Fibroblast of skin of abdomen (primary cell): Measurements from ENCODE around the gene DSG4.

ENCODE experiments used
- DNase-seq: peaks from one replicate; pipeline ENCODE4 v3.0.0-alpha.2; 2013

The DSG4 gene

DNA sequence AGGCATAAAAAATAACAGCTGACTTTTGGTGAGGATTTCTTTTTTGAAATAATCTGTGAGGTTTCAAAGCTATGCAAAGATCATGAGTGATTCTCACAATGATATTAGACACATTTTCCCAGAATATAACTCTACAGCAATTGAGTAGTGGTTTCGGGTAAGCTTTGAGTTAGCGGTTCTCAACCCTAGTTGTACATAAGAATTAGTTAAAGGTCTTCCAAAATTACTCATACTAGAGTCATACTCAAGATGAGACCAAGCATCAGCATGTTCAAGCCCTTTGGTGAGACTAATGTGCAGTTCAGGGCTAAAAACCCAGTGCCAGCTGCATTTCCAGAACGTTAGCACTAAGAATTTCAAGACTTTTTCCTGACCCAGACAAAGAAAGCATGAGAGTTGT, 31.1 kb downstream of the DSG4 start:
- no peak for DNase-seq

DNA sequence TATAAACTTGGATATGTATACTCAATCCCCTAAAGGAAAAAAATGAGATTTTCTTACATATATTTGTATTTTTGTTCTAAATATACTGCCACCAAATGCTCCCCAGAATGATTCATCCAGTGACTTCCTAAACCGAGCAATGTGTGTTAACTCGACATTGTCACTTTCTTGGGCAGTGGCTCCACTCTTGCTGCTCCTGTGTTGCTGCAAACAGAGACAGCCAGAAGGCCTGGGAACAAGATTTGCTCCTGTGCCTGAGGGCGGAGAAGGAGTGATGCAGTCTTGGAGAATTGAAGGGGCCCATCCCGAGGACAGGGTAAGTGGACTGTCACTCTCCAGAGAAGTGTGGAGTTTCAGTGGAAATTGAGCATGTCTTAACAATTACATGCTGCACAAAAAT, 32.7 kb downstream of the DSG4 start:
- no peak for DNase-seq

DNA sequence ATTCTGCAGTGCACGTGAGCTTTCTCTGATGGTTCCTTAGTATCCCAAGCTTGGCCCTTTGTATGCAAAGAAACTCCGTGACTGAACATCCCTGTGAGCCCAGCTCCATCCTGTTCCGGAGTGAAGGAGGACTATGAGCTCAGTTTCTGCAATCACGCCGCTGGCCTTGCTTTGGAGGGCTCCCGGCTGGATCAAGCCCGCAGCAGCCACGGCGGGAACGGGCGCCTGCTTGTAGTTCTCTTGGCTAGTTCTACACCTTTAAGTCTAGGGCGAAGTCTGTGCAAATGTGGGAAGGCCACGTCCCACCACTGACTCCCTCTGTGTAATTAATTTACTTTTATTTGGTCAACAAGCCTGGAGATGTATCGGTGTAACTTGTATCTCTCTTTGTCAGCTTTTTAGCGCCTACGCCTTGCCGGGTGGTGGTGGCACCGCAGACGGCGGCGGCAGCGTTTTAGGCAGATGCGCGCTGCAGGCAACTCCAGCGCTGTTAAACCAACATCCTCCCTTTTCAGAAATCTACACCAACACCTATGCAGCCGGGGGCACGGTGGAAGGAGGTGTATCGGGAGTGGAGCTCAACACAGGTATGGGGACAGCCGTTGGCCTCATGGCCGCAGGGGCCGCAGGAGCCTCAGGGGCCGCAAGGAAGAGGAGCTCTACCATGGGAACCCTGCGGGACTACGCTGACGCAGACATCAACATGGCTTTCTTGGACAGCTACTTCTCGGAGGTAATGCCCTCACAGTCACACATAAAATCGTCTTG, 34.3 kb downstream of the DSG4 start:
- no peak for DNase-seq

DNA sequence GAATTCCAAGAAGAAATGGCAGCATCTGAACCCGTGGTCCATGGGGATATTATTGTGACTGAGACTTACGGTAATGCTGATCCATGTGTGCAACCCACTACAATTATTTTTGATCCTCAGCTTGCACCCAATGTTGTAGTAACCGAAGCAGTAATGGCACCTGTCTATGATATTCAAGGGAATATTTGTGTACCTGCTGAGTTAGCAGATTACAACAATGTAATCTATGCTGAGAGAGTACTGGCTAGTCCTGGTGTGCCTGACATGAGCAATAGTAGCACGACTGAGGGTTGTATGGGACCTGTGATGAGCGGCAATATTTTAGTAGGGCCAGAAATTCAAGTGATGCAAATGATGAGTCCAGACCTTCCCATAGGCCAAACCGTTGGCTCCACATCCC, 36.6 kb downstream of the DSG4 start:
- no peak for DNase-seq

DNA sequence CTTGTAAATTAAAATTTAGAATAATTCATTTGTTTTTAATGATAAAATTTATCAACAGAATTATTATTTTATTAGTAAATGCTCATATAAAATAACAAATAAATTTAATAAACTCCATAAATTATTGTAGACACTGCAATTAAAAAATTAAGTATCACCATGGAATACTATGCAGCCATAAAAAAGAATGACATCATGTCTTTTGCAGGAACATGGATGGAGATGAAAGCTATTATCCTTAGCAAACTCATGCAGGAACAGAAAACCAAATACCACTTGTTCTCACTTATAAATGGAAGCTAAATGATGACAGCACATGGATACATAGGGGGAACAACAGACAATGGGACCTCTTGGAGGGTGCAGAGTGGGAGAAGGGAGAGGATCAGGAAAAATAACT, 41.3 kb downstream of the DSG4 start:
- DNase-seq: no peak

DNA sequence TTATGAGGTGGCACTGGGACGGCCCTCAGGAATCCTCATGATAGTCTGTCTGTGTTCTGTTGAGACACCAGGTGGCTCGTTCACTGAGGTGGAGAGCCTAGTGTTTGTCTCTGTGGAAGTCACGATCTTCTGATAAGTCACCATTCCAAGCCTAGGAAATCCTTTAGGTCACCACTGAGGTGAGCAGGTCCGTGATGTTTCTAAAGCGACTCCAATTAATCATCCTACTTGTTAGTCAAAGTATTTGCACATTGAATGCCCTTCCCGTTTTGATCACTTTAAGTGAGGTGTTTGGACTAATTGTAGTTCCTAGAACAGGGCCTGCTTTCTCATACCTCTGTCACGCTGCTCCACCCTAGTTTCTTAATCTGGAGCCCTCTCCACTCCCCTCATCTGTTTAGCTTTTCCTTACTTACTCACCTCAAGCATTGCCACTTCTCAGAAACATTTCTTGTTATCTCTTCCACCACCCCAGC, 42.9 kb downstream of the DSG4 start:
- DNase-seq: no peak

DNA sequence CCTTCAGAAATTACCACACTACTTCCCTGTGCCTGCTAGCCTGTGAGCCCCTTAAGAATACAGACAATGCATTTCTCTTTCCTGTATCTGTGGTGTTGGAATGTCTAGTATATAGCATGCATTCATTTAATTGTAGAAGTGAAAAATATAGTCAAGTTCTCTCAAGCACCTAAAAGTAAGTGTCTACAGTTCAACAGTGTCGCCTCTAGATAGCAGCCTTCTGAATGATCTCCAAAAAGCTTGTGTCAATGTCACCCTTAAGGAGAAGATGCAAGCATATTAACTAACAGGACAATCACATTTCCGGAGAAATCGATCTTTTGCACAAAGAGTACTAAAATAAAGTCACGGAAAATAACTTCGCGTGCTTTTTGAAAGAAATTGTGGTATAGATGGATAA, 43.5 kb downstream of the DSG4 start:
- no peak for DNase-seq

DNA sequence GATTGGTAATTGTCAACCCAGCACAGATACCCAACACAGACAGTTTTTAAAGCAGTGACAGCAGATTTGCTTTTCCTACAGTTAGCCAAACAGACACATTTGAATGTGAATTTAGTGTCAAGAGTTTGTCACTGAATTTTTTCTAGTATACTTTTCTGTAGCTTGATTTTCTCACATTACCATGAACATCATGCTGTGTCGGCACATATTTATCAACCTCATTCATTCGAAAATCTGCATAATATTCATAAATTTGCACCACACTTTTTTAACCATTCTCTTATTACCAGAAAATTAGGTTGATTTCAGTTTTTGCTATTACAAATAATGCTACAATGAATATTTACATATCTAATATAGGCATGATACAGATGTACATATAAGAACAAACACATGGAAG, 43.9 kb downstream of the DSG4 start:
- no peak for DNase-seq

DNA sequence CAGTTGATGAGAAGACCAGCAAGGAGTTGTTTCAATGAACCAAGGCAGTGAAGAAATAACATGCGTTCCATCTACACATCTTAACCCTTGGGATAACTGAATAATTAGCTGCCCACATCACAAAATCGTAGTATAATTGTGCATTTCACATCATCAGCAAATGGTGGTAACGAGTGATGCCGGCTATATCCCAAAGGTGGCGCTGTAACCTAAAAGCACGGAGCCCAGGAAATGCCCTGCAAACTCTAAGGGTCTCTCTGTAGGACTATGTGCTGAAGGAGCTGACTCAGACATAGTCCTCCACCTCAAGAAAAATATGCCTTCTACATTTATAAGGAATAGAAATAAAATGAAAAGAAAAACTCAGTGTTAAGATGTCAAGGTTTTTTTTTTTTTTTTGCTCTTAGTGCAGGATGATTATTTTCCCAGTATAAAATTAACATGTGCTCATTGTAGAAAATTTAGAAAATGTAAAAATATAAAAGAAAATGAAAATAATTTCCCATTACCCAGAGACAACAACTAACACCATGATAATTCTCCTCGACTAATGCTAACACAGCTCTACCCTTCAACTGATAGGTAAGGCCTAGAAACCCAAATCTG, 47.9 kb downstream of the DSG4 start:
- peak; percentile 28 for DNase-seq

DNA sequence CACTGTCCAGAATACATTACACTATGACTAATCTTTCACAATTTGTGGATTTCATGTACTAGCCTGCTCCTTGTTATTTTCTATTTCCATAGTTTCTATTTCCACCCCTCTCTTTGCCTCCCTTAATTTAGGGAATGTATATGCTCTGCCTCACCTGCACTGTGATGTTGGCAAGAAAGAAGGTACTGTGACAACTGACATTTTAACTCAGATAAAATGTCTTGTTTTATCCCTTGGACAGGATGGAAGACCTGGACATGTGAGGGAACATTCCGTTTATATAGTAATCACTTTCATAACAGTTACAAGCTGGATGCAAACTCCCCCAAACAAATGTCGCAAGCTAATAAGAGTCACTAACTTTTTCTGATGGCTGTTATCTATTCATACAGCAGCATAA, 49.4 kb downstream of the DSG4 start:
- no peak for DNase-seq

DNA sequence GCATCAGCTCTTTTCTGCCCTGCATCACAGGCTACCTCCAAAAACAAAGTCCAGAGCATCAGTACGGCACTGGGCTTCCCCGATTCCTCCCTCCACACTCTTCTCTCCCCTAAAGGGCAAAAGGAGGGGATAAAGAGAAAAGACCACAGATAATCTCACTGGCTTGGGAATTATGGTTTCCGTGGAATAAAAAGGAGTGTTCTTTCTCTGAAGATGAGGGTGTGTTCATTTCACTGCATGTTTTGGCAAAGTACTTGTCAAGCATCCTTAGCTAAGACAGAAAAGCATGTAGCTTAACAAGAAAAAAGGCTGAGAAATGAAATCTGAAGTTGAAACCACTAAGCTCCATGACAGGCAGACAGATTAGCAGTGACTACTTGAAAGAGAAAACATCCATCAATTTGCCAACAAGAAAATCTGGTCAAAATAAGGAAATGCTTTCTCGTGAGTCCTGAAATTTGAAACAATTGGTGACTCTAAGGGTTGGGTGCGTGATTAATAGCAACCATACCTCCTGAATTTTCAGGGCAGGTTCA, 50.4 kb downstream of the DSG4 start:
- DNase-seq: no peak

DNA sequence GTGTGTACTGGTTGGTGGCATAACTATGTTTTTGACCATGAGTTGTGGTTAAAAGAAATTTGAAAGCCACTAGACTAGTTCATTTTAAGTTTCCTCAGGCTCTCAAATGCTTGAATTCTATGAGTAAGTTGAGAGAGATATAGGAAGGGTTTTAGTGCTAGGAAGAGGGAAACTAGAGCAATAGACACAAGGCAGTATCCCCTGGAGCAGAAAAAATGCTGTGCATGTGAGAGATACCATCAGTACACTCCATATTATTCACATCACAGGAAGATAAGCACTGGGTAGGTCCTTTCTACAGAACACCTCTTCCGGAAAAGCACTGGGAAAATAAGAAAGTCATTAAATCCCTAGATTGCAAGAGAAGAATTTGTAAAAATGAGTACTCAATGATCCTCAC, 51.6 kb downstream of the DSG4 start:
- no peak for DNase-seq

DNA sequence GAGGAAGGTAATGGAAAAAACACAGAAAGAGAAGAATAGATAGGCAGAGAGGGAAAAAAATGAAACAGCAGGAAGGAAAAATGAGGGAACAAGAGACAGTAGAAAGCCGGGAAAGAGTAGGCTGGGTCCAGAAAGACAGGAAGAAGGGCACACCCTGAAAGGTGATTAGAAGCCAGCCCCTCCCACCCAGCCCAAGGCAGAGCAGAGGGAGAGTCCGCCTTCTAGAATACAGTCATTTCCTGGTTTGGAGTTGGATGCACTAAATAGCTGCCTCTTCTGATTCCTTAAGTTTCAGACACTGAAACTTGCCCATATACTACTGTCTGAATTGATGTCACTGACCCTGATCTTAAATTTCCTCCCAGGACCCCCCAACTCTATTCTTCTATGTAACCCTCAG, 53.0 kb downstream of the DSG4 start:
- DNase-seq: no peak

DNA sequence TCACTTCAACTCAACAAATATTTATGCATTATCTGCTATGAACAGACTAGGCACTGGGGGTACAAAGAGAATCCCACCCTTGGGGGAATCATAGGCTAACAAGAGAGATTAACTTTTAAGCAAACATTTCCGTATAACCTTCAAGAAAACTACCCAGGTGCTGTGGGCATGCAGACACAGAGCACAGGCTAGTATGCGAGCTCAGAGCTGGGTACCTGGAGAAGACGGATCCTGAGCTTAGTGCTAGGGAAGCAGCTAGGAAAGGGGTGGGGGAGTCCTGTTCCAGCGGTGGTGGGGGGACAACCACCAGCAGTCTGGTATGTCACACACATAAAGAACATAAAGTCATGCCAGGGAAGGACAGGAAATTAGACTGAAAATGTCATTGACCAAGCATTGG, 53.5 kb downstream of the DSG4 start:
- DNase-seq: no peak

DNA sequence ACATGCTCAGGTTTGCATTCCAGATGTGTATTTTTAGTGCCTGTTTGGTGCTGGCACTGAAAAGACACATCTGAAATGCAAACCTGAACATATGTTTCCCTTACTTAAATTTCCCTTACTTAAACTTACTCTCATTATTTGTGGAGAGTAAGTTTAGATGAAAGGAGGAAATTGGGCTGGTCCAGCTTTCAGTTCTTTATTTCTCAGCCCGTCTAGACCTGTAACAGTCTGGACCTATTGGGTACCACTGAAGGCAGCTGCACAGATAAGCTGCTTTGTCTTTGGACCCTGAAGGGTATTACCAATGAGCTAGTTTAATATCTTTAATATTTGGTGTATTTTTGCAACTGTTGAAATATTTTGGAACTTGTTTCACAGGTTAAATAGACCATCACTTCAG, 54.0 kb downstream of the DSG4 start:
- DNase-seq: no peak

DNA sequence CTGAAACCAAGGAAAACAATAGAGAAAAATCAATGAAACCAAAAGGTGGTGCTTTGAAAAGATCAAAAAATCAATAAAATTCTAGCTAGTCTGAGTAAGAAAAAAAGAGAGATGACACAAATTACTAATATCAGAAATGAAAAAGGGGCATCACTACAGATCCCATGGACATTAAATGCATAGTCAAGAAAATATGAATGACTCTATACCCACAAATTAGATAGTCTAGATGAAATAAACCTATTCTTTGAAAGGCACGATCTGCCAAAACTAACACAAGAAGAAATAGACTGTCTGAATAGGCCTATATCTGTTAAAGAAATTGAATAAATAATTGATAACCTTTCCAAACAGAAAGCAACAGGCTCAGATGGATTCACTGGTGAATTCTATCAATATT, 55.7 kb downstream of the DSG4 start:
- DNase-seq: no peak

DNA sequence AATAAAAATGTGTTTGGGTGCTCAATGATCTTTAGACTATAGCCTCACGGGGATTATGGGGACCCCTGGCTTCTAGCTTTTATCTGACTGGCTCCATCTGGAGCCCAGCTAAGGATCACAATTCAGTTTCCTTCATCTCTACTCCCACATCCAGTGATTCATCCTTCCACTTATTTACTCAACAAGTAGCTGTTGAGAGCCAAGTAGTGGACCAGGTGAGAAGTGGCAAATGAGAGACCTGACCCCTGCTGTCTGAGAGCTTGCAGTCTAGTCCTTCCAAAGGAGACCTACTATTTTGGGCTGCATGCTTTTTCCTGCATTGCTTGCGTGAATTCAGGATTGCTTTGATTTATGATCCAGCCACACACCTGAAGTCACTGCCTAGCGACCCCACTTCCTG, 60.2 kb downstream of the DSG4 start:
- DNase-seq: no peak

DNA sequence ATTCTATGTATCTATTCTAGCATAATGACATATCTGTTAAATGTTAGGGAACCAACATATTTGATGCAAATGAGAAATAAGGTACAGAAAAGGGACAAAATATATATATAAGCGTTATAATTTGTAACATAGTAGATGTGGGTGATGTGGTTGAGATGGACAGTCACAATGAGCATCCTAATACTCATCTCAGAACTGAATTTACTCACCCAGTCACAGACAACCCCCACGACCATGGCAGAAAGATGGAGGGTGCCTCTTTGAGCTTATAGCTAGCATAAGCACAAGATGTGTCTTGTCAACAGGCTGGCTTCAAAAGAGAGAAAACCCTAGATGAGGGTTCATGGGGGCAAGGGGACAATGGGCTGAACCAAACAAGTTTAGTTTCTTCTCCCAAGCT, 61.8 kb downstream of the DSG4 start:
- no peak for DNase-seq

DNA sequence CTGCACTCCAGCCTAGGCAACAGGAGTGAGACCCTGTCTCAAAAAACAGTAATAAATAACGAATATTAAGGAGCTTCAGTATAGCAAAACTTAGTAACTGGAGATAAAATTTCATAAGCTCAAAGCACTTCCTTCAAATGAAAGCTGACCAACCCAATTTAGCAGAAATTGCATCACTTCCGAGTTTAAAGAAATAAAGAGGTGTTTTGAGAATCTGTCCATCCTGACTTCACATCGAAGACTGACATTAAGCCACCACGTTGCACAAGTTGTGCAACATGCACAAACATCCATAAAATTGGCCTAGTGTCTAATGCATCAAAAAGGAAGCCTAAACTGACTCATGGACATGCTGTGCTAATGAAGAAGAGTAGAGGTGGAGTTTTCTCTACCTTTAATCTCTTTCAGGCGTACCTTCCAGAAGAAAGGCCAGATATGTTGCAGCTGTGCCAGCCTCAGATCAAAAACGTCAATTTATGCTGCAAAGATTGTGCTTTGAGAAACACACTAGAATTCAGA, 63.3 kb downstream of the DSG4 start:
- no peak for DNase-seq

DNA sequence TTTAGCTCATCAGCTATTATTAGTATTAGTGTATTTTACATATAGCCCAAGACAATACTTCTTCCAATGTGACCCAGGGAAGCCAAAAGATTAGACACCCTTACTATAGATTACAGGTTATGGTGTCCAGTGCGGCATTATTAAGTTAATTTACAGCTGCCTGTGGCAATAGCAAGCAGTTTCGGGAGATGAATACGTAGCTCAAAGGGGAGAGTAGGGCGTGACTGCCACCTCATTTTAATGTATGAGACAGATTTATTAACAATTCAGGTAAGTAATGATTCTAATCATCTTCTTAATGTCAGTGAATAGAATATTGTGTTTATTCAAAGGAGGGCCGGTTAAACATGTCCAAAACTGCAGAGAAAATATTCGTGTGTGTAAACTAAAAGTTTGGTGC, 64.2 kb downstream of the DSG4 start:
- DNase-seq: no peak

DNA sequence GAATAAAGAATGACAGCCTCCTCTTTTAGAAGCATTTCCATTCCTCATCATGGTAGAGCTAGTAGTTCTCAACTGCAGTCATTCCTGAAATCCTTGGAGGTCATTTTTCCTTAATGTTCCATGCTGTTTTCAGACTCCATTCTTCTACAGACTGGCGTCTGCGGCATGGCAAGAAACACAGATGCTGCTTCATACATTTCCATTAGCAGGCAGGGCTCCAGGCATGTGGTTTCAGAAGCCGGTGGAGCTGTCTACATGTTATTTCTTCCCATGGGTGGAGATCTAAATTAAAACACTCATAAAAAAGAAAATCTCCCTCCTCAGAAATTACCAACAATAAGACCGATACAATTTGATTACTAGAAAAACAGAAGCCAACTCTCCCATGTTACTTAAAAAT, 64.9 kb downstream of the DSG4 start:
- DNase-seq: no peak

DNA sequence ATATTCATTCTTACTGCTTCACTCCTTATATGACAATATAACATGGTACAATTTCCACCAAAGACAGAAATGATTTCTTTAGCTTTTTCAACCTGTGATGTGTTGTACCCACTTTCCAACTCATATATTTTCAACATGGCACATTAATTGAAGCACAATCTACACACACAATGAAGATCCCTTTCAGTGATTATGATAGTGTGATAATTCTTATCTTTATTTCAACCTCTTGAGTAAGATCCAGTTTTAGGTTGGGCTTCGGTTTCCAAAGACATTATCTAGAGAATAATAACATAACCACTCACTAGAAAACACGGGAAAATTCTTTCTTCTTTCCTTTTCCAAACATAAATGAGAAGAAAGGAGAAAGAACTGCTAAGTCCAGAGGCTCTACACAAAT, 67.6 kb downstream of the DSG4 start:
- no peak for DNase-seq

DNA sequence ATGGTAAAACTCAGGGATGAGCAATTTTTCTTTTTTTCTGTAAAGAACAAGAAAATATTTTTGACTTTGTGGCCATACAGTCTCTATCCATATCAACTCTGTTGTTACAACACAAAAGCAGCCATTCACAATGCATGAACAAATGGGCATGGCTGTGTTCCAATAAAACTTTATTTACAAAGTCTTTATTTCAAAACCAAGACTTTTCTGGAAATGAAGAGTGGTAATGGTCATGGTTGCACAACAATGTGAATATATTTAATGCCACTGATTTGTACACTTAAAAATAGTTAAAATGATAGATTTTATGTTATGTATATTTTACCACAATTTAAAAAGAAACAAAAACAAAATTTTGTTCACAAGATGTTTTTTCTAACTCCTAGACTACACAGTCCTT, 69.3 kb downstream of the DSG4 start:
- no peak for DNase-seq

DNA sequence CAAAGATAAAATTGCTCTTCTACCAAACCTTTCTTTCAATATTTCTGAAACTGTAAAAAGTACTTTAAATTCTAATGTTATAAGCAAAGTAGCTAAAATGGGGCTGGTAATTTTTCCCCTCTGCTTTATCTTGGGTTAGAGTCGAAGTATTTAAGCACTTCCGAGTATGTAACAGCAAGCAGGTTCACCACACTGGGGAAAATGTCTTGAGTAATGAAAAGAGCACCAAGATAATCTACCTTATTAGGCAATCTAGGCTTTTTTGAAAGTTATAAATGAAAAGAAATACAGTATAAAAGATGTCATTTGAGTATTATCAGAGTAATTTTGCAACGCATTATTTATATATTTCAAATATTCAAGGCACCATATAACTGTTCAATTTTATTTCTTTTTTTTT, 70.3 kb downstream of the DSG4 start:
- no peak for DNase-seq
